T-helper 2 cell (primary cell): ENCODE results near the gene PPIF.

ENCODE experiments used
- DNase-seq, 5 experiments: peaks; one replicate each; pipeline versions ENCODE4 v3.0.0 to v3.0.0-alpha.2; 2012 to 2022

PPIF gene

GRCh38 chr10:79349072-79349491 is 1.8 kb downstream of the PPIF start:
- DNase-seq = no peak

DNA sequence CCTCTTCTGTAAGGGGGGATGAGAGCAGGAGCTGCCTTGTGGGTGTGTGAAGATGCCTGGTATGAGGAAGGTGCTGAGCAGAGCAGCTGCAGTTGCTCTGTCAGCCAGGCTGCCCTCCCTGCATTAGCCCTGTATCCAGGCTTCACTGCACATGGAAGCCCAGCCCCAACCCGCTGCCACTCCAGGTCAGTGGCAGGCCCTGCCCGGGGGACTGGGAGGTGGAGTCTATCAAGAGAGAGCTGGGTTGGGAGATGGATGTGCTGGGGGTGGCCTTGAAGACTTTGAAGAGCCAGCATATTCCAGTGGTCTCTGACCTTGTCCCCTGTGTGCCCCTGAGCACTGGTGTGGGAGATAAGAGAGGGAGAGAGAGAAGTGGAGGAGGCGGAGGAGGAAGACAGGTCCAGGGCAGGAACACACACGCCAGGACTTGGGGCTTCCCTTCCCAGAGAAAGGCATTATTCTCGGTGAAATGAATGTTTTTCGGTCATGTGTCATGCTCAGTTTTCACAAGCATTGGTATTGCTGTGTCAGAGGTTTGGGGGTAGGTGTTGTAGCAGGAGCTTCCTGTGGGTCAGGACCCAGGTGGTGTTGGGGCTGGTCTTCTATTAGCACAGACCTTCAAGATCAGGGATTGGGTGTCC is 2.6 kb downstream of the PPIF start:
- DNase-seq = no peak

DNA sequence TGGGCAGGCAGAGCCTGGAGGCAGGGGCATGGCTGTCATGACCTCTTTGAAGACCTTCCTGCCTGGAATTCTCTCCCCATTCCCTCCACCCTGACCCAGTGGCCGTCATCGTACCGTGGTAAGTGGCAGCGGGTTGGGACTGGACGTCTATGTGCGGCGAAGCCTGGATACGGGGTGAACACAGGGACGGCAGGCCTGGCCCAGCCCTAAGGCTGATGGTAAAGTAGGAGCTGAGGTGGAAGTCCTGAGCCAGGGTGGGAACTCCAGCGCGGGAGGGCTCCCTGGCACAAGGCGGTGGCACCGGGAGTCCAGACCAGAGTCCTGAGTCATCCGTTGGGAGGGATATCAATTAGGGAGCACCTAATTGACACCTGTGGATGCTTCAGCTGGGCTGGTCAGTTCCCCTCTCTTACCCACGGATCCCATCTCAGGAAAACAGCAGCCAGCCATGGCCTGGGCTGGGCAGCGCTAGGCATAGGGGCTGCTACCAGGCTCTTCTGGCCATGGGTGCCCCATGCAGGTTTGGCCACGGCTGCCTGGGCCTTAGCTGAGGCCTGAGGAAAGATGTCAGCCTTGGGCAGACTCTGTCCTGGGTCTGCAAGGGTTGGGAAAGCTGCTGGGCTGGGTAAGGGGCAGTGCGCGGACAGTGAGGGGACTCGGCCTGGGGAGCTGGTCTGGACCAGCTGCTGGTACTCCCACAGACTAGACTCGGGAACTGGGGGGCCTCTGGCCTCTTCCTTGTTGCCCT is 3.3 kb downstream of the PPIF start:
- DNase-seq = no peak

- no peak for DNase-seq
These were observed 4.1 kb downstream of the PPIF start for GRCh38 chr10:79351332-79351731.

DNA sequence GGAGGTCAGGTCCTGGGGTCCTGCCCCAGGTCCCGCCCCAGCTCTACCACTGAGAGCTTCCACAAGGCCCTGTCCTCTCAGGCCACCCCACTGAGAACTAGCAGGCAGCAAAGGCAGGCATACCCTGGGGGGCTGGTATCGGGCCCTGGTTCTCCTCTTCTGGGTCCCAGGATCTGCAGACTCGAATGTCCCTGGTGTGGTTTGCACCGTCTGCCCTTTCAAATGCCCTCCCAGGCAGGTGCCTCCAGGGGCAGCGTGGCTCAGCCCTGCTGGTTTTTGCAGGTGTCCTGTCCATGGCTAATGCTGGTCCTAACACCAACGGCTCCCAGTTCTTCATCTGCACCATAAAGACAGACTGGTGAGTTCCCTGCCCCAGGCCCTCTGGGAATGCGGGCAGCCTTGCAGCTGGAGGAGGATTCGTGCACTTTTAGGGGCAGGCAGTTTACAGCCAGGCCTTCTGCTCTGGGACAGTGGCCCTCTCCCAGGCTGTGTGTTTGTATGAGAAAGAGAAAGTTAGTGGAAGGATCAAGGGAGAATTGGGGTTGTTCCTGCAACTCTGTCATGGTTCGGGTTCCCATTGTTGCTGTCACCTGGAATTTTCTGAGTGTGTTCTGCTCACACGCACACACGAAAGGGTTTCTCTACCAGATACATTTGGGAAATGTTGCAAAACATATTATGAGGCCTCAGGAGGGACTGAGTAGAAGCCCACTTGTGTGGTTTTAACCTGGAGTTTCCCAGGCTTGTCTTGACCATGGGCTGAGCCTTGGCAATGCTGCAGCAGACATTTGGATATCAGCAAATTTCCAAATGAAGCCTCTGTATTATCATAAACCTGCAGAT is 5.0 kb downstream of the PPIF start:
- DNase-seq = no peak

GRCh38 chr10:79353000-79353406 is 5.7 kb downstream of the PPIF start:
- DNase-seq = no peak

DNA sequence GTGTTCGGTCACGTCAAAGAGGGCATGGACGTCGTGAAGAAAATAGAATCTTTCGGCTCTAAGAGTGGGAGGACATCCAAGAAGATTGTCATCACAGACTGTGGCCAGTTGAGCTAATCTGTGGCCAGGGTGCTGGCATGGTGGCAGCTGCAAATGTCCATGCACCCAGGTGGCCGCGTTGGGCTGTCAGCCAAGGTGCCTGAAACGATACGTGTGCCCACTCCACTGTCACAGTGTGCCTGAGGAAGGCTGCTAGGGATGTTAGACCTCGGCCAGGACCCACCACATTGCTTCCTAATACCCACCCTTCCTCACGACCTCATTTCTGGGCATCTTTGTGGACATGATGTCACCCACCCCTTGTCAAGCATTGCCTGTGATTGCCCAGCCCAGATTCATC is 6.5 kb downstream of the PPIF start:
- no peak for DNase-seq

- DNase-seq = peak in 1 of 5 experiments; percentile 53
These were observed 6.9 kb downstream of the PPIF start for GRCh38 chr10:79354141-79354540.

DNA sequence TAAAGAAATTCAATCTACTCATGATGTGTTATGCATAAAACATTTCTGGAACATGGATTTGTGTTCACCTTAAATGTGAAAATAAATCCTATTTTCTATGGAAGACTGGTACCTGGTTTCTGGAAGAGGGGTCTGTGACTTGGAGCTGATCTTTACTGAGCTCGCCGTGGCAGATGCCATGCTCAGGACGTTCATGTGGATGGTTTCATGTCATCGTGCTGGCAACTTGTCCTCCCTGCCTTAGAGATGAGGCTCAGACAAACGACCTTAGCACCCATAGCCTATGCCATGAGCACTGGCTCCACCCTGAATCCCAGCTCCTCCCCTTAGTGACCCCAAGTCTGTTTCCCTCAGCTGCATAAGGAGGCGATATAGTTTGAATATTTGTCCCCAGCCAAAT is 7.3 kb downstream of the PPIF start:
- DNase-seq = no peak

DNA sequence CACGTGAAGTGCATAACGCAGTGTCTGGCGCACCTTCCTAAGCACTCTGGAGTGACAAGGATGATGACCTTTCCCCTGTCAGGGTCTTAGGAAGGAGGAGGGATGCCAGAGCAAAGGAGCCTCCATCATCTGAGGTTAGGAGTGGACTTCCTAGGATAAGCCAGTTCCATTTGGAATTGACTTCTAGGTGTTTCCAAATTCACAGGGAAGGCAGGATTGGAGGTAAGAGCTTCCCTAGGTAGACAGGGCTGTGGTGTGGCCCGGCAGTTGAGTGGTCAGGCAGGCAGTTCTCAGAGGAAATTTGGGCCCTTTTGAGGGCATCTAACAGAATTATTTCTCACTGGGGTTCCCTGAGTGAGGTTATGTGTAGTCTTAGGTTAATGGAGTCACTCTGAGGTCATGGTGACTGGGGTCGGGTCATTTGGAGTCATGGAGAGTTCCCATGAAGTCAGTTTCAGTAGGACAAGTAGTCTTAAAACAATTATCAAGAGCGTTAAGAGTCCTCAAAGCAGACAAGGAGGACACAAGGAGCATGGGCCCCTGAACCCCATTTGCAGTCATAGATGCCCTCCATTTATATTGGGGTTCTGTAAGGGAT is 8.2 kb downstream of the PPIF start:
- DNase-seq = no peak

GRCh38 chr10:79356104-79356503 is 8.8 kb downstream of the PPIF start:
- DNase-seq = peak in 1 of 5 experiments; percentile 65

DNA sequence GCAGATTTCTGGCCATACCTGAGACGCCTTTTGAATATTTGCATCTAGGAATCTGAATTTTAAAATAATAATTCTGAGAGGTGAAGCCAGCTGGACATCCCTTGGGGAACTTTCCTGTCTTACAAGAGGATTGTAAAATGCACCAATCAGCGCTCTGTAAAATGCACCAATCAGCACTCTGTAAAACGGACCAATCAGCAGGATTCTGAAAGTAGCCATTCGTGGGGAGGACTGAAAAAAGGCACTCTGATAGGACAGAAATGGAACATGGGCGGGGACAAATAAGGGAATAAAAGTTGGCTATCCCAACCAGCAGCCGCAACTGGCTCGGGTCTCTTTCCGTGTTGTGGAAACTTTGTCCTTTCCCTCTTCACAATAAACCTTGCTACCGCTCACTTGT is 9.9 kb downstream of the PPIF start:
- no peak for DNase-seq

GRCh38 chr10:79358811-79359210 is 11.5 kb downstream of the PPIF start:
- no peak for DNase-seq

- DNase-seq = no peak
These were observed 12.7 kb downstream of the PPIF start for GRCh38 chr10:79359816-79360498.

DNA sequence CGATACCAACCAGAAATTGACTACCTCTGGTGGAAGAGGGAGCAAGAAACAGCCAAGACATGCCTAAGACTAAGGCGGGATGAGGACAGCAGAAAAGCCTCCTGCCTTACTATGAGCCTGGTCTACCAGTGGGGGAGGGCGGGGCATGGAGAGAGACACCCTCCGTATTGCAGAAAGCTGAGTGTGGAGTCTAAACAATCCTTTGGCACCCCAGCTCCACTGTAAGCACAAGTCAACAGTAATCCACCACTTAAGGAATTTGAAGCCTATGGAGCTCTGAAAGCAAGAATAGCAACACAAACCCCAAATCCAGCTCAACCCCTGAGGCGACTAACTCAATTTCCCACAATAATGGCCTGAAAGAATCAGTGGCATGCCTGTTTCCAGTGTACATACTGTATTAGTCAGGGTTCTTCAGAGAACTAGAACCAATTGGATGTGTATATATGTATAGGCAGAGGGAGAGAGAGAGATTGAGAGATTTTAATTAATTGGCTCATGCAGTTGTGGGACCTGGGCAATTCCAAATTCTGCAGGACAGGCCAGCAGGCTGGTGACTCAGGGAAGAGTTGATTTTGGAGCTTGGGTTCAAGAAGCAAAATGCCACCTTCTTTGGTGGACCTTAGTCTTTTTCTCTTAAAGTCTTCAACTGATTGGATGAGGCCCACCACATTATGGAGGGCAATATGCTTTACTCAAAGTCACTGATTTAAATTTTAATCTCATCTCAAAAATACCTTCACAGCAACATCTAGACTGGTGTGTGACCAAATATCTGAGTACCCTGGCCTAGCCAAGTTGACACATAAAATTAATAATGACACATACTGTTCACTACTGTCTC is 13.5 kb downstream of the PPIF start:
- DNase-seq = no peak

DNA sequence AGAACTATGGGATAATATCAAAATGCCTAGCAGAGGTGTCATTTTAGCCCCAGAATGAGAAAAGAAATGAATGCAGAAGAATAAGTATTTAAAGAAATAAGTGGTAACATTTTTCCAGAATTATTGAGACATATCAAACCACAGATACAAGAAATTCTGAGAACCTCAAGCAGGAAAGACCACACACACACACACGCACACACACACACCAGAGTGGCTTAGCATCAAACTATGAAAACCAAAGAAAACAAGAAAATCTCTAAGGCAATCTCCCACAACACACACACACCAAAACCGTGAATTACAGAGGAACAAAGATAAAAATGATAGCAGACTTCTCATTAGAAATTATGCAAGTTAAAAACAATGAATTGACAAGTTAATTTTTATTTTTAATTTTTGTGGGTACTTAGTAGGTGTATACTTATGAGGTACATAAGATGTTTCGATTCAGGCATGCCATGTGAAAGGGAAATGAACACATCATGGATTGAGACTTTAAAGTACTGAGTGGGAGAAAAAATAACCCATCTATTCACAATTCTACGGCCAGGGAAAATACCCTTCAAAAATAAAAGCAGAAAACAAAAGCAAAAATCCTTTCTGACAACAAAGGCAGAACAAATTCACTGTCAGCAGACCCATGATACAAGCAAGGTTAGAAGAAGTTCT is 14.6 kb downstream of the PPIF start:
- peak in 1 of 5 experiments; percentile 79 for DNase-seq

DNA sequence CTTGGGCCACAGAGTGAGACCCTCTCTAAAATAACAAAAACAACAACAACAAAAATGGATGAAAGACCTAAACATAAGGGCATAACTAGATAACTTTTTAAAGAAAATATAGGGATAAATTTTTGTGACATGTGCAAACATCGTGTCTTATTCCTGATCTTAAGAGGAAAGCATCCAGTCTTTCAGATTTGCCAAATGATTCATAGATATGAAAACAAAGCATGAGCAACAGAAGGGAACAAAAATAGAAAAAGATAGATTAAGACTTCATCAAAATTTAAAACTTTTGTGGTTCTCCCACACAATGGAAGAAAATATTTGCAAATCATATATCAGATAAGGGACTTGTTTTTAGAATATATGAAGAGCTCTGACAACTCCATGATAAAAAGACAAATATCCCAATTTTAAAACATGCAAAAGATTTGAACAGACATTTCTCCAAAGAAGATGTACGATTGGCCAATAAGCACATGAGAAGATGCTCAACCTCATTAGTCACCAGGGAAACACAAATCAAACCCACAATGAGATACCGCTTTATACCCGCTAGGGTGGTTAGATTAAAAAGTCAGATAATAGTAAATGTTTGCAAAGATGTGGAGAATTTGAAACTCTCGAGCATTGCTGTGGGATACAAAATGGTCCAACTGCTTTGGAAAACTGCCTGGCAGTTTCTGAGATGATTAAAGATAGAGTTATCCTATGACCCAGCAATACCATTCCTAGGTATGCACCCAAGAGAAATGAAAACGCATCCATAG is 20.3 kb downstream of the PPIF start:
- peak in 1 of 5 experiments; percentile 83 for DNase-seq

DNA sequence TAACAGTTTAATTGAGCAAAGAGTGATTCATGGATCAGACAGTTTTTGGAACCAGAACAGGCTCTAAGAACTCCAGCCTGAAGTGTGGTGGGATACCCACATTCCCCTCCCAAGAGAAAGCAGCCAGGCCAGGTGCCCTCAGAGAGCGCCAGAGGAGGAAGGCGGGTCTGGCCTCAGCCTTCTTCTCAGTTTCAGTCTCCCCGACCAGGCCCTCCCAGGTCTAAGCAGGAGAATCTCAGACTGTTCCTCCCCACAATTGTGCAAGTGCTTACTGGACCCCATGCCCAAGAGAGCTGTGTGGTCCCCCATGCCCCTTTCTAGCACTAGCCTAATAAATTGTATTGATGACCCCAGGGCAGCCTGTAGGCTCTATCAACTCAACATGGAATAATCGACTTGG is 25.6 kb downstream of the PPIF start:
- no peak for DNase-seq

- DNase-seq = peak; percentile 36 to 70 (median 65)
These were observed 27.3 kb downstream of the PPIF start for GRCh38 chr10:79374312-79375191.
